Stimulated activated CD4-positive, alpha-beta T cell treated with anti-CD3 and anti-CD28 coated beads, Interleukin-4, amount 100 ng/mL, for 4 hours (primary cell): ENCODE measurements around the gene PARN.
"Not testable (repeated sequence)": the region's sequence is repeated elsewhere in the genome, so short reads cannot be mapped to it uniquely, and the experiment has no call there.

Source experiments
- DNase-seq, 2 experiments: peaks; one replicate each; pipeline ENCODE4 v3.0.0-alpha.2; 2020

Gene PARN

GRCh38 chr16:14630620-14631330, 715 bp upstream of the PARN start:
- DNase-seq: not testable (repeated sequence)

- DNase-seq: no peak
These were observed 495 bp downstream of the PARN start for GRCh38 chr16:14629612-14629918.

GRCh38 chr16:14628806-14629611, 1.1 kb downstream of the PARN start:
- DNase-seq: no peak

- DNase-seq: no peak
These were observed 3.0 kb downstream of the PARN start for GRCh38 chr16:14627078-14627477.

- no peak for DNase-seq
These were observed 11.5 kb downstream of the PARN start for GRCh38 chr16:14618566-14618965.

- no peak for DNase-seq
These were observed 13.8 kb downstream of the PARN start for GRCh38 chr16:14616280-14616679.

- DNase-seq: no peak
These were observed 16.1 kb downstream of the PARN start for GRCh38 chr16:14613991-14614390.

GRCh38 chr16:14611660-14612059, 18.4 kb downstream of the PARN start:
- no peak for DNase-seq

- no peak for DNase-seq
These were observed 20.3 kb downstream of the PARN start for GRCh38 chr16:14609716-14610115.

- DNase-seq: no peak
These were observed 21.5 kb downstream of the PARN start for GRCh38 chr16:14608604-14609003.

- no peak for DNase-seq
These were observed 21.9 kb downstream of the PARN start for GRCh38 chr16:14608111-14608566.

- DNase-seq: no peak
These were observed 24.0 kb downstream of the PARN start for GRCh38 chr16:14606102-14606501.

- no peak for DNase-seq
These were observed 27.6 kb downstream of the PARN start for GRCh38 chr16:14602443-14602963.

- no peak for DNase-seq
These were observed 29.9 kb downstream of the PARN start for GRCh38 chr16:14600164-14600563.

GRCh38 chr16:14586637-14587305, 43.3 kb downstream of the PARN start:
- no peak for DNase-seq

- no peak for DNase-seq
These were observed 44.8 kb downstream of the PARN start for GRCh38 chr16:14585287-14585686.

GRCh38 chr16:14580926-14581325, 49.1 kb downstream of the PARN start:
- not testable (repeated sequence) for DNase-seq

GRCh38 chr16:14579266-14579665, 50.8 kb downstream of the PARN start:
- DNase-seq: no peak

GRCh38 chr16:14576532-14576931, 53.5 kb downstream of the PARN start:
- DNase-seq: no peak

- no peak for DNase-seq
These were observed 54.0 kb downstream of the PARN start for GRCh38 chr16:14576069-14576468.

- DNase-seq: not testable (repeated sequence)
These were observed 55.2 kb downstream of the PARN start for GRCh38 chr16:14574698-14575415.

GRCh38 chr16:14572535-14572934, 57.5 kb downstream of the PARN start:
- DNase-seq: no peak

- DNase-seq: no peak
These were observed 60.8 kb downstream of the PARN start for GRCh38 chr16:14569213-14569612.
